Thymus (tissue), 11 donors: Measurements from ENCODE around the gene ROBO2. TPM values are rescaled to one million over a fixed set of nuclear protein-coding genes. Genes with fewer than 3 reads are reported as not detected.

Experiments
- DNase-seq, 9 donors: peaks; one replicate each; pipeline ENCODE4 v3.0.0-alpha.2; 2013; ENCODE audit warnings: low spot score in 9 of 9, low read depth in 6 of 9, missing footprints in 1 of 9
- H3K27ac ChIP-seq, 2 donors: one replicate each; pipeline ENCODE4 v1.5.1; 2013; ENCODE audit warnings: control low read depth in 1 of 2, low read depth in 1 of 2, low read length in 1 of 2, mild to moderate bottlenecking in 1 of 2, moderate library complexity in 1 of 2
- H3K27me3 ChIP-seq, 2 donors: one replicate each; pipeline ENCODE4 v1.5.1; 2013; ENCODE audit warnings: low read length in 1 of 2; ENCODE audit not compliant: control insufficient read depth in 2 of 2, insufficient read depth in 1 of 2
- H3K36me3 ChIP-seq, 2 donors: one replicate each; pipeline ENCODE4 v1.5.1; 2013; ENCODE audit warnings: low read length in 1 of 2, mild to moderate bottlenecking in 1 of 2, moderate library complexity in 1 of 2; ENCODE audit not compliant: control insufficient read depth in 2 of 2, insufficient read depth in 2 of 2
- H3K4me1 ChIP-seq, 2 donors: one replicate each; pipeline ENCODE4 v1.5.1; 2013; ENCODE audit warnings: low read length in 2 of 2; ENCODE audit not compliant: control insufficient read depth in 2 of 2, insufficient read depth in 2 of 2
- H3K4me3 ChIP-seq, 2 donors: one replicate each; pipeline ENCODE4 v1.5.1; 2013; ENCODE audit warnings: low read length in 2 of 2, control low read depth in 1 of 2, mild to moderate bottlenecking in 1 of 2
- H3K9me3 ChIP-seq, 2 donors: one replicate each; pipeline ENCODE4 v1.5.1; 2013; ENCODE audit warnings: low read length in 1 of 2, mild to moderate bottlenecking in 1 of 2; ENCODE audit not compliant: control insufficient read depth in 2 of 2, insufficient read depth in 1 of 2
- WGBS: extraction: QIAGEN DNeasy Blood & Tissue Kit; methylation state at CpG from one replicate; pipeline ENCODE4 v1.1.7; 2013; 5-methylcytosine and 5-hydroxymethylcytosine counted together
- polyA plus RNA-seq: library from polyadenylated mRNA; stranded (reverse); fragments of 200-250 nt; gene quantifications from one replicate; pipeline ENCODE4 v1.2.3, GENCODE V29; 2013
- total RNA-seq: library from RNA; stranded (reverse); fragments of 120-200 nt; gene quantifications from one replicate; pipeline ENCODE4 v1.2.4, GENCODE V29; 2013
- donor health status: healthy.

The ROBO2 gene
- total and polyA plus RNA-seq, 2 donors: 2.6 to 9.3 TPM

DNA sequence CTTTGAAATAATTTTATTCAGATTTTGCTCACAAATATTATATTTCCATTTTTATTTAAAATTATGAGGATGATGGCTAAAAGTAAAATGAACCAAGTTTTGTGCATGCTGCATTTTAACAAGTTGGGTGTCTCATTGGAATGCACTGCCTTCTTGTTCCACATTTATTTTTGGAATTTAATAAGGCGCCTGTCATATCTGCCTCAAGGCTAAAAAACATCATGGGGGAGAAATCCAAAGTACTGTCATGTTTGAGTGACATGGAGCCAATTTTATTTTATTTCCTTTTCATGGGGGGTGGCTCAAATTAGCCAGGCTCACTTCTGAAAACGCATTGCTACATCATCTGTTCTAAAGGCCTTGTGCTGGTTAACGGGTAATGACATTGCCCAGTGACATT, 205.1 kb downstream of the ROBO2 start:
- 94% methylated on average over 3 of the region's 3 CpGs for WGBS
- Histone ChIP-seq H3K4me3 (no peak overlapping the region), H3K4me1 (no peaks in the 10 kb centered on the region), H3K27me3 (no peaks in the 10 kb centered on the region), H3K27ac (no peak overlapping the region), H3K9me3 (peaks cover 0 to 1% of the 10 kb centered on the region in 2 donors), H3K36me3 (no peaks in the 10 kb centered on the region)
- no peak for DNase-seq

DNA sequence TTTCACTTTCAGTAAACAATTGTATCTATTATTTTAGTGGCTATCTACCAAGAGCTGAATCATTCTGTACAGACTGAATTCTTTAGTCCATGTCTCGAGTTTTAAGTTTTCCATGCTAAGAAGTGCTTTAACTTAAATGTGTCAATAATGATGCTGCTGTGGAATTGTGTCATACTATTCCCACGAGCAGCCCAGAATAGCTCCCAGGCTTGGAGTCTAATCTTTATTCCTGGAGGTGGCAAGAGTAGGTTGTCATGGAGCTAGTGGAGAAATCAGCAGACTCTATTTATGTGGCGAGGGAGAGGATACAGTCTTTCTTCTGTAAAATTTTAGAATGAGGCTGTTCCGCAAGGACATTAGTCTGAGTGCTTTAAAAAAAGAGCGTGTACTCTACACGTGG, 207.2 kb downstream of the ROBO2 start:
- Histone ChIP-seq H3K27me3 (no peaks in the 10 kb centered on the region), H3K4me3 (no peak overlapping the region), H3K4me1 (no peaks in the 10 kb centered on the region), H3K9me3 (no peaks in the 10 kb centered on the region), H3K36me3 (no peaks in the 10 kb centered on the region), H3K27ac (no peak overlapping the region)
- 89% methylated on average over 6 of the region's 6 CpGs for WGBS
- no peak for DNase-seq

GRCh38 chr3:77247817-77248216, 207.9 kb downstream of the ROBO2 start:
- no peak overlapping the region for H3K27ac ChIP-seq
- no peak for DNase-seq
- 90% methylated on average over 7 of the region's 7 CpGs for WGBS
- no peaks in the 10 kb centered on the region for H3K4me1 ChIP-seq
- H3K9me3 ChIP-seq: no peaks in the 10 kb centered on the region
- H3K27me3 ChIP-seq: no peaks in the 10 kb centered on the region
- no peak overlapping the region for H3K4me3 ChIP-seq
- no peaks in the 10 kb centered on the region for H3K36me3 ChIP-seq

DNA sequence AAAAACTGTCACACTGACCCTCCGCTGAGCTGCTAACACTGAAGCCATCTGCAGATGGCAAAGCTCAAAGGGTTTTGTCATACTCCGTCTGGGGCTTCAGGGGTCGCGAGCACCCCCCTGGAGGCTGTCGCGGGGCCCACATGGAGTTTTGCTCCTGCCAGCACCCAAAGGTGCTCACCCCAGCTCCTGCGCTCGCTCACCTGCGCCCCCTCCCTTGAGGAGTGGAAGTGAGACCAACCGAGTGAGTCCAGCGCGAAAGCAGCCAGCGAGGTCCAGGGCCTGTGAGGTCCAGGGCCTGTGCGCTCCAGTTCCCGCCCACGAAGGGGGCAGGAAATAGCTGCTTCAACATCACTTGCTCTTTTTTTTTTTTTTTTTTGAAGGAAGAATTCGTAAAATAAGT, 208.5 kb downstream of the ROBO2 start:
- Histone ChIP-seq H3K9me3 (no peaks in the 10 kb centered on the region), H3K36me3 (no peaks in the 10 kb centered on the region), H3K27me3 (no peaks in the 10 kb centered on the region), H3K4me3 (no peak overlapping the region), H3K27ac (no peak overlapping the region), H3K4me1 (no peaks in the 10 kb centered on the region)
- 91% methylated on average over 17 of the region's 17 CpGs for WGBS
- DNase-seq: no peak

DNA sequence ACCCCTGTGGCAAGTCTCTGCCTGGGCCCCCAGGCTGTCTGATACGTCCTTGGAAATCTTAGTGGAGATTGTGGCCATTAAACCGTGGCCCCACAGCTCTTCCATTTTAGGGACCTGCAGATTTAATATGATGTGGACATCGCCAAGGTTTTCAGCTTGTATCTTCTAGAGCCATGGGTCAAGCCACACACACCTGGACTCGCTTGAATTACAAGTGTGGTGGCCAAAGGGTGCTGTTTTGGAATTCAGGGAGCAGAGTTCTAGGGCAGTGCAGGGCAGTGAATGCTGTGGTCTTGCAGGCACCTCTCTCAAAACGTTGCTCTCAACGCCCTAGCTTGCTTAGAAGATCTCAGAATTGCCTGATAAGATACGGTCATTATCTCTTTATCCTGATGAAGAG, 211.2 kb downstream of the ROBO2 start:
- Histone ChIP-seq H3K9me3 (no peaks in the 10 kb centered on the region), H3K36me3 (no peaks in the 10 kb centered on the region), H3K27ac (no peak overlapping the region), H3K4me1 (no peaks in the 10 kb centered on the region), H3K4me3 (no peak overlapping the region), H3K27me3 (no peaks in the 10 kb centered on the region)
- 86% methylated on average over 7 of the region's 7 CpGs for WGBS
- DNase-seq: no peak

DNA sequence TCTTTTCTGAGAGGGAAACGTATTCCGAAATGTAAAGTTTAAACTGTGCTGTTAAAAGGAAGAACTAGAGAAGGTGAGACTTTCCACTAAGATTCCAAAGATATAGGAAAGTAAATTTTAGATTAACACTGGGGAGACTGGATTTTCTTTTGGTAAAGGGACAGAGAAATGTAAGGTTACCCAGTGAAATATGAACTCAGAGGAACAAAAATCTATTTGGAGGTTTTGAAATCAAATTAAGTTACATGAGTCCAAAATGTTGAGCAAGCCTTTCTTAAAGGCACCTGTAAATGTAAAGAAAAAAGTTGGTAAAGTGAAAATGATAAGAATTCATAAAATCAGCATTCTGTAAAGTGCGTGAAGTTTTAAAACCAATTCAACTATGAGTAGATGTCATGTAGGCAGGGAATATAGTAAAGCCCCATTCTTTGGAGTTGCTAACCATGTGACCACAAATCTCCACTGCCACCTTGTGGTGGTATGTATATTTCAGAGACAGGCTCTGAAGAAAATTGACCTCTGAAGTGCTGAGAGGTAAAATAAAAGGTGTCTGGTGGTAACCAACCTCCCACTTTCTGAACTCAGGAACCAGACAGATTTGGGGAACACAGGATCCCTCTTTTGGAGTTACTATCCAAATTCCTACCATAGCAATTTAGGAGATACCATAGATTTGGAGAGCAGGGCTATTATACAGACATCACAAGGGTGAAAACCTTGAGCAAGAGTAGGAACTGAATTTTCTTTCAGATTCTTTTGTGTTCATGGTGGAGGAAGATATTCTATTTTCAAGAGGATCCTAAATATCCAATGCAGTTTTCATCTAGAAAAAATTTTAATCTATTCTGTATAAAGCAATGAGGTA, 215.3 kb downstream of the ROBO2 start:
- no peaks in the 10 kb centered on the region for H3K36me3 ChIP-seq
- no peaks in the 10 kb centered on the region for H3K4me1 ChIP-seq
- H3K27ac ChIP-seq: no peak overlapping the region
- DNase-seq: peak in 7 of 9 donors; percentile 1 to 41 (median 11)
- no peaks in the 10 kb centered on the region for H3K9me3 ChIP-seq
- H3K4me3 ChIP-seq: no peak overlapping the region
- no peaks in the 10 kb centered on the region for H3K27me3 ChIP-seq
- WGBS: 76% methylated on average over 3 of the region's 3 CpGs

GRCh38 chr3:77256584-77257503, 216.9 kb downstream of the ROBO2 start:
- Histone ChIP-seq H3K36me3 (no peaks in the 10 kb centered on the region), H3K4me1 (no peaks in the 10 kb centered on the region), H3K4me3 (no peak overlapping the region), H3K9me3 (no peaks in the 10 kb centered on the region), H3K27me3 (no peaks in the 10 kb centered on the region), H3K27ac (no peak overlapping the region)
- DNase-seq: no peak
- WGBS: 77% methylated on average over 9 of the region's 9 CpGs

- no peaks in the 10 kb centered on the region for H3K36me3 ChIP-seq
- no peak overlapping the region for H3K4me3 ChIP-seq
- no peaks in the 10 kb centered on the region for H3K27me3 ChIP-seq
- no peaks in the 10 kb centered on the region for H3K4me1 ChIP-seq
- no peak for DNase-seq
- 89% methylated on average over 6 of the region's 6 CpGs for WGBS
- H3K9me3 ChIP-seq: no peaks in the 10 kb centered on the region
- no peak overlapping the region for H3K27ac ChIP-seq
Observed at GRCh38 chr3:77259694-77260093, 219.8 kb downstream of the ROBO2 start.

DNA sequence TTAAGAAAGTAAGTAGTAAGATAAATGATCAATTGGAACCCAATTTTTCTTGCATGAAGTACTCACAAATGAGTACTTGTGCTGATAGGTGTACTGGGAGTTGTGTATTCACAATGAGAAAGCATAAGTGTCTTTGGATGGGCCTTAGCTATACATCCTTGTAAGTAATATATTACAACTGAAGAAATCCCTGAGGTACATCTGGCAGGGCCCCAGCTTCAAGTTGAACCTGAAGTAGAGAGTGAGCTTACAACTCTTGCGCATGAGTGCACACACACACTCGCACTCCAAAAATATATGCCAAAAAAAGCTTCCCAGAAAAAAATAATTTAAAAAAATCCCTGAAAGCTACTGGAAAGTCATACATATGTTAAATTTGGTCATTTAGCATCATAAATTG, 222.5 kb downstream of the ROBO2 start:
- no peak overlapping the region for H3K4me3 ChIP-seq
- no peaks in the 10 kb centered on the region for H3K4me1 ChIP-seq
- H3K27me3 ChIP-seq: no peaks in the 10 kb centered on the region
- H3K36me3 ChIP-seq: no peaks in the 10 kb centered on the region
- no peak overlapping the region for H3K27ac ChIP-seq
- H3K9me3 ChIP-seq: no peaks in the 10 kb centered on the region
- DNase-seq: no peak
- WGBS: 95% methylated on average over 2 of the region's 2 CpGs
